ENCODE results near the gene KHNYN.

Gene KHNYN

GRCh38 chr14:24442240-24443052 lies 12.7 kb downstream of the KHNYN start, which contains the start of gene SDR39U1 (continued):
- TF ChIP-seq ZNF366 (tag by site-specific recombination; conservative IDR thresholded peaks at IDR 0.05) (no peak; the same call in 1 of the 2 replicates), ZNF560 (tag by site-specific recombination; IDR thresholded peaks at IDR 0.05; ENCODE audit: borderline replicate concordance) (no peak), ZNF10 (tag by site-specific recombination; IDR thresholded peaks at IDR 0.05) (peak; percentile 76), ZBTB17 (tag by site-specific recombination; IDR thresholded peaks at IDR 0.05) (peak; percentile 94), CTCF (tag by site-specific recombination; IDR thresholded peaks at IDR 0.05) (0 out of 2 replicates have a peak, but pooled peaks have one; percentile 36), ZNF561 (tag by site-specific recombination; IDR thresholded peaks at IDR 0.05; ENCODE audit: borderline replicate concordance) (peak; percentile 51; the same call in 1 of the 2 replicates), ZNF776 (tag by site-specific recombination; IDR thresholded peaks at IDR 0.05; ENCODE audit: borderline replicate concordance) (no peak), ZEB2 (tag by site-specific recombination; IDR thresholded peaks at IDR 0.05) (peak; percentile 78), RBAK (tag by site-specific recombination; IDR thresholded peaks at IDR 0.05) (no peak), ZNF335 (tag by site-specific recombination; conservative IDR thresholded peaks at IDR 0.05) (peak; percentile 99), ZSCAN5A (tag by site-specific recombination; IDR thresholded peaks at IDR 0.05) (0 out of 2 replicates have a peak, but pooled peaks have one; percentile 35), ZBTB48 (tag by site-specific recombination; IDR thresholded peaks at IDR 0.05) (peak; percentile 49; the same call in 1 of the 2 replicates), ZNF629 (tag by site-specific recombination; IDR thresholded peaks at IDR 0.05) (peak; percentile 91), KLF1 (tag by site-specific recombination; IDR thresholded peaks at IDR 0.05) (peak; percentile 77), KLF8 (tag by site-specific recombination; IDR thresholded peaks at IDR 0.05) (peak; percentile 81), ZFP69B (tag by site-specific recombination; IDR thresholded peaks at IDR 0.05) (0 out of 2 replicates have a peak, but pooled peaks have one; percentile 27), ZBTB7A (tag by site-specific recombination; IDR thresholded peaks at IDR 0.05; ENCODE audit: low read depth) (peak; percentile 51; the same call in 1 of the 2 replicates), ZNF596 (tag by site-specific recombination; IDR thresholded peaks at IDR 0.05) (0 out of 2 replicates have a peak, but pooled peaks have one; percentile 3), GLIS1 (tag by site-specific recombination; IDR thresholded peaks at IDR 0.05) (peak; percentile 21; the same call in 1 of the 2 replicates), PATZ1 (tag by site-specific recombination; IDR thresholded peaks at IDR 0.05) (peak; percentile 88), REPIN1 (tag by site-specific recombination; IDR thresholded peaks at IDR 0.05; ENCODE audit: low read depth) (peak; percentile 62; the same call in 1 of the 2 replicates), ZNF837 (tag by site-specific recombination; IDR thresholded peaks at IDR 0.05) (0 out of 2 replicates have a peak, but pooled peaks have one; percentile 10), ZNF768 (tag by site-specific recombination; IDR thresholded peaks at IDR 0.05) (no peak), ZNF184 (tag by site-specific recombination; IDR thresholded peaks at IDR 0.05) (peak; percentile 42; the same call in 1 of the 2 replicates), ZNF324 (tag by site-specific recombination; IDR thresholded peaks at IDR 0.05) (peak; percentile 84; the same call in 1 of the 2 replicates), TRIM28 (IDR thresholded peaks at IDR 0.05; ENCODE audit: borderline replicate concordance, low read length) (peak; percentile 64; the same call in 1 of the 2 replicates)
- TF ChIP-seq, protein P1, sequence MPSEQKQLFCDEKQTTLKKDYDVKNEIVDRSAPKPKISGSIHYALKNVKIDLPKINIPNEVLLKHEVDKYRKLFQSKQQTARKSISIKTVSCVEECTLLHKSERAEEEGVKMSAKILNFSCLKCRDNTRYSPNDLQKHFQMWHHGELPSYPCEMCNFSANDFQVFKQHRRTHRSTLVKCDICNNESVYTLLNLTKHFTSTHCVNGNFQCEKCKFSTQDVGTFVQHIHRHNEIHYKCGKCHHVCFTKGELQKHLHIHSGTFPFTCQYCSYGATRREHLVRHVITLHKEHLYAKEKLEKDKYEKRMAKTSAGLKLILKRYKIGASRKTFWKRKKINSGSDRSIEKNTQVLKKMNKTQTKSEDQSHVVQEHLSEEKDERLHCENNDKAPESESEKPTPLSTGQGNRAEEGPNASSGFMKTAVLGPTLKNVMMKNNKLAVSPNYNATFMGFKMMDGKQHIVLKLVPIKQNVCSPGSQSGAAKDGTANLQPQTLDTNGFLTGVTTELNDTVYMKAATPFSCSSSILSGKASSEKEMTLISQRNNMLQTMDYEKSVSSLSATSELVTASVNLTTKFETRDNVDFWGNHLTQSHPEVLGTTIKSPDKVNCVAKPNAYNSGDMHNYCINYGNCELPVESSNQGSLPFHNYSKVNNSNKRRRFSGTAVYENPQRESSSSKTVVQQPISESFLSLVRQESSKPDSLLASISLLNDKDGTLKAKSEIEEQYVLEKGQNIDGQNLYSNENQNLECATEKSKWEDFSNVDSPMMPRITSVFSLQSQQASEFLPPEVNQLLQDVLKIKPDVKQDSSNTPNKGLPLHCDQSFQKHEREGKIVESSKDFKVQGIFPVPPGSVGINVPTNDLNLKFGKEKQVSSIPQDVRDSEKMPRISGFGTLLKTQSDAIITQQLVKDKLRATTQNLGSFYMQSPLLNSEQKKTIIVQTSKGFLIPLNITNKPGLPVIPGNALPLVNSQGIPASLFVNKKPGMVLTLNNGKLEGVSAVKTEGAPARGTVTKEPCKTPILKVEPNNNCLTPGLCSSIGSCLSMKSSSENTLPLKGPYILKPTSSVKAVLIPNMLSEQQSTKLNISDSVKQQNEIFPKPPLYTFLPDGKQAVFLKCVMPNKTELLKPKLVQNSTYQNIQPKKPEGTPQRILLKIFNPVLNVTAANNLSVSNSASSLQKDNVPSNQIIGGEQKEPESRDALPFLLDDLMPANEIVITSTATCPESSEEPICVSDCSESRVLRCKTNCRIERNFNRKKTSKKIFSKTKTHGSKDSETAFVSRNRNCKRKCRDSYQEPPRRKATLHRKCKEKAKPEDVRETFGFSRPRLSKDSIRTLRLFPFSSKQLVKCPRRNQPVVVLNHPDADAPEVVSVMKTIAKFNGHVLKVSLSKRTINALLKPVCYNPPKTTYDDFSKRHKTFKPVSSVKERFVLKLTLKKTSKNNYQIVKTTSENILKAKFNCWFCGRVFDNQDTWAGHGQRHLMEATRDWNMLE (tag by site-specific recombination; conservative IDR thresholded peaks at IDR 0.05; ENCODE audit: low read depth): peak; percentile 99
- TF ChIP-seq, protein P2, sequence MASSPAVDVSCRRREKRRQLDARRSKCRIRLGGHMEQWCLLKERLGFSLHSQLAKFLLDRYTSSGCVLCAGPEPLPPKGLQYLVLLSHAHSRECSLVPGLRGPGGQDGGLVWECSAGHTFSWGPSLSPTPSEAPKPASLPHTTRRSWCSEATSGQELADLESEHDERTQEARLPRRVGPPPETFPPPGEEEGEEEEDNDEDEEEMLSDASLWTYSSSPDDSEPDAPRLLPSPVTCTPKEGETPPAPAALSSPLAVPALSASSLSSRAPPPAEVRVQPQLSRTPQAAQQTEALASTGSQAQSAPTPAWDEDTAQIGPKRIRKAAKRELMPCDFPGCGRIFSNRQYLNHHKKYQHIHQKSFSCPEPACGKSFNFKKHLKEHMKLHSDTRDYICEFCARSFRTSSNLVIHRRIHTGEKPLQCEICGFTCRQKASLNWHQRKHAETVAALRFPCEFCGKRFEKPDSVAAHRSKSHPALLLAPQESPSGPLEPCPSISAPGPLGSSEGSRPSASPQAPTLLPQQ (tag by site-specific recombination; IDR thresholded peaks at IDR 0.05): 0 out of 2 replicates have a peak, but pooled peaks have one; percentile 83

Data from HEK293 (cell line).